H9 (cell line): ENCODE results near the gene R3HCC1L. TPM values are rescaled to one million over a fixed set of nuclear protein-coding genes. Genes with fewer than 3 reads are reported as not detected.

Experiments
- DNase-seq: peaks from one replicate; pipeline ENCODE4 v3.0.0-alpha.2; 2017
- H2AFZ ChIP-seq: one replicate; pipeline ENCODE4 v1.6.1; 2013; ENCODE audit warnings: mild to moderate bottlenecking, low read length, control low read depth, moderate library complexity
- H2AK5ac ChIP-seq: 2 replicates; pipeline ENCODE4 v1.6.1; 2013; ENCODE audit warnings: low read length, control low read depth, mixed read lengths; ENCODE audit not compliant: insufficient read length
- H2BK120ac ChIP-seq: one replicate; pipeline ENCODE4 v1.6.1; 2013; ENCODE audit warnings: low read depth, mild to moderate bottlenecking, low read length, control low read depth, inconsistent platforms; ENCODE audit not compliant: poor library complexity, severe bottlenecking
- H2BK12ac ChIP-seq: 2 replicates; pipeline ENCODE4 v1.6.1; 2013; ENCODE audit warnings: low read length, control low read depth, mixed read lengths, low read depth; ENCODE audit not compliant: insufficient read length
- H2BK15ac ChIP-seq: 2 replicates; pipeline ENCODE4 v1.6.1; 2013; ENCODE audit warnings: low read depth, low read length, control low read depth
- H2BK20ac ChIP-seq: one replicate; pipeline ENCODE4 v1.6.1; 2013; ENCODE audit warnings: low read depth, mild to moderate bottlenecking, low read length, control low read depth, inconsistent platforms; ENCODE audit not compliant: poor library complexity, severe bottlenecking
- H2BK5ac ChIP-seq: 2 replicates; pipeline ENCODE4 v1.6.1; 2013; ENCODE audit warnings: low read length, control low read depth, mixed read lengths; ENCODE audit not compliant: insufficient read length
- H3K14ac ChIP-seq: 2 replicates; pipeline ENCODE4 v1.6.1; 2013; ENCODE audit warnings: low read length, control low read depth; ENCODE audit not compliant: insufficient read depth
- H3K18ac ChIP-seq: 2 replicates; pipeline ENCODE4 v1.6.1; 2013; ENCODE audit warnings: low read depth, mild to moderate bottlenecking, mixed read lengths, low read length, control low read depth; ENCODE audit not compliant: insufficient read length
- H3K23ac ChIP-seq: 2 replicates; pipeline ENCODE4 v1.6.1; 2013; ENCODE audit warnings: low read length, control low read depth, mixed read lengths, low read depth; ENCODE audit not compliant: insufficient read length
- H3K23me2 ChIP-seq: 2 replicates; pipeline ENCODE4 v1.6.1; 2013; ENCODE audit warnings: low read depth, mild to moderate bottlenecking, mixed read lengths, low read length, control low read depth; ENCODE audit not compliant: insufficient read length, poor library complexity, severe bottlenecking
- H3K27ac ChIP-seq: 2 replicates; pipeline ENCODE4 v1.5.1; 2013; ENCODE audit warnings: low read length, control low read depth, mixed read lengths, low read depth; ENCODE audit not compliant: insufficient read length
- H3K27me3 ChIP-seq: 2 replicates; pipeline ENCODE4 v1.6.1; 2013; ENCODE audit warnings: low read length, control low read depth, inconsistent platforms; ENCODE audit not compliant: insufficient read depth
- H3K4ac ChIP-seq: 2 replicates; pipeline ENCODE4 v1.6.1; 2013; ENCODE audit warnings: low read depth, mild to moderate bottlenecking, control low read depth, inconsistent platforms, low read length, moderate library complexity
- H3K4me1 ChIP-seq: 2 replicates; pipeline ENCODE4 v1.6.1; 2013; ENCODE audit warnings: low read length, control low read depth, inconsistent platforms; ENCODE audit not compliant: insufficient read depth
- H3K4me2 ChIP-seq: 2 replicates; pipeline ENCODE4 v1.6.1; 2013; ENCODE audit warnings: low read length, control low read depth, mixed read lengths; ENCODE audit not compliant: insufficient read length, insufficient read depth
- H3K56ac ChIP-seq: 2 replicates; pipeline ENCODE4 v1.6.1; 2013; ENCODE audit warnings: low read depth, mild to moderate bottlenecking, mixed read lengths, low read length, control low read depth; ENCODE audit not compliant: insufficient read length
- H3K79me1 ChIP-seq: 2 replicates; pipeline ENCODE4 v1.6.1; 2013; ENCODE audit warnings: low read depth, mild to moderate bottlenecking, moderate library complexity, low read length, control low read depth, inconsistent platforms; ENCODE audit not compliant: insufficient read depth, poor library complexity, severe bottlenecking
- H3K79me2 ChIP-seq: 2 replicates; pipeline ENCODE4 v1.6.1; 2013; ENCODE audit warnings: low read length, control low read depth, inconsistent platforms; ENCODE audit not compliant: insufficient read depth
- H3K9ac ChIP-seq: 2 replicates; pipeline ENCODE4 v1.6.1; 2013; ENCODE audit warnings: low read length, control low read depth, mixed read lengths; ENCODE audit not compliant: insufficient read length; ENCODE audit errors: extremely low read depth
- H3K9me3 ChIP-seq: one replicate; pipeline ENCODE4 v1.6.1; 2013; ENCODE audit warnings: low read depth, low read length, inconsistent platforms; ENCODE audit not compliant: control insufficient read depth
- H3T11ph ChIP-seq: one replicate; pipeline ENCODE4 v1.6.1; 2013; ENCODE audit warnings: mild to moderate bottlenecking, low read length, control low read depth, inconsistent platforms
- H4K20me1 ChIP-seq: one replicate; pipeline ENCODE4 v1.6.1; 2013; ENCODE audit not compliant: control insufficient read depth, insufficient read length, insufficient read depth
- H4K5ac ChIP-seq: 2 replicates; pipeline ENCODE4 v1.6.1; 2013; ENCODE audit warnings: low read depth, mild to moderate bottlenecking, mixed read lengths, low read length, control low read depth; ENCODE audit not compliant: insufficient read length
- H4K8ac ChIP-seq: replicated peaks from 2 replicates; pipeline ENCODE4 v1.6.1; 2013; ENCODE audit warnings: low read length, control low read depth, mixed read lengths, low read depth; ENCODE audit not compliant: insufficient read length
- H4K91ac ChIP-seq: 2 replicates; pipeline ENCODE4 v1.6.1; 2013; ENCODE audit warnings: low read depth, mild to moderate bottlenecking, moderate library complexity, mixed read lengths, low read length, control low read depth; ENCODE audit not compliant: insufficient read length
- H3K27ac Mint-ChIP-seq, 3 experiments: 2 replicates in 2 of 3; 3 replicates in 1 of 3; pipeline ENCODE4 v1.8.0; 2020 to 2021; ENCODE audit warnings: mixed read lengths in 3 of 3, mild to moderate bottlenecking in 1 of 3, moderate library complexity in 1 of 3
- H3K27me3 Mint-ChIP-seq: 2 replicates; pipeline ENCODE4 v1.8.0; 2021; ENCODE audit warnings: low read depth, mild to moderate bottlenecking, moderate library complexity, mixed read lengths
- H3K36me3 Mint-ChIP-seq, 3 experiments: 2 replicates in 2 of 3; 3 replicates in 1 of 3; pipeline ENCODE4 v1.8.0; 2020 to 2021; ENCODE audit warnings: low read depth in 3 of 3, mixed read lengths in 3 of 3; ENCODE audit not compliant: insufficient read depth in 1 of 3
- H3K4me1 Mint-ChIP-seq, 2 experiments: 2 replicates each; pipeline ENCODE4 v1.8.0; 2020; ENCODE audit warnings: mixed read lengths in 2 of 2
- H3K4me3 Mint-ChIP-seq, 2 experiments: 2 replicates in 1 of 2; 3 replicates in 1 of 2; pipeline ENCODE4 v1.8.0; 2020 to 2021; ENCODE audit warnings: mild to moderate bottlenecking in 2 of 2, mixed read lengths in 2 of 2, moderate library complexity in 1 of 2
- H3K9me3 Mint-ChIP-seq, 2 experiments: 2 replicates in 1 of 2; 3 replicates in 1 of 2; pipeline ENCODE4 v1.8.0; 2020; ENCODE audit warnings: mild to moderate bottlenecking in 2 of 2, mixed read lengths in 2 of 2, moderate library complexity in 1 of 2
- CTCF ChIP-seq: fragments of 200-600 bp; sonication (generic); conservative IDR thresholded peaks from 3 replicates; pipeline ENCODE4 v1.8.0; 2021; ENCODE audit warnings: antibody characterized with exemption, mild to moderate bottlenecking
- WGBS: extraction: QIAGEN DNeasy Blood & Tissue Kit; methylation state at CpG from one replicate; pipeline ENCODE4 v1.1.7; 2013; ENCODE audit warnings: missing lambda C conversion rate, low lambda C conversion rate, mixed read lengths; ENCODE audit not compliant: insufficient read length; ENCODE audit errors: extremely low coverage; 5-methylcytosine and 5-hydroxymethylcytosine counted together
- total RNA-seq: library from RNA; stranded (reverse); gene quantifications from 2 replicates; pipeline ENCODE4 v1.2.1, GENCODE V29; 2021

R3HCC1L gene
- total RNA-seq, 1 experiment from 2014 or later = 18.5 TPM

GRCh38 chr10:98235846-98236245 lies 101.4 kb downstream of the R3HCC1L start:
- DNase-seq = no peak
- Histone ChIP-seq H3K27ac (no peak overlapping the region), H4K5ac (no peak overlapping the region)

More at GRCh38 chr10:98235846-98236245, 101.4 kb downstream of the R3HCC1L start:
- H3K56ac ChIP-seq = no peak overlapping the region
- no peaks in the 10 kb centered on the region for H3K9me3 ChIP-seq
- Mint-ChIP-seq H3K4me1 (peaks cover 2 to 5% of the 10 kb centered on the region in 2 experiments; a peak in 3 of 4 replicates), H3K27ac (peak overlapping the region in 2 of 3 experiments; percentile 10 to 73; a peak in 2 of 7 replicates), H3K4me3 (no peak overlapping the region), H3K27me3 (no peaks in the 10 kb centered on the region), H3K36me3 (peaks cover 0 to 21% (median 8%) of the 10 kb centered on the region in 3 experiments; a peak in 5 of 7 replicates), H3K9me3 (no peaks in the 10 kb centered on the region)
- WGBS = no CpG with 5 or more reads among the region's 5 CpGs
- H3K4me1 ChIP-seq = no peaks in the 10 kb centered on the region
- no peak overlapping the region for H2BK120ac ChIP-seq
- H3T11ph ChIP-seq = no peak overlapping the region
- H3K18ac ChIP-seq = no peak overlapping the region
- H2BK15ac ChIP-seq = no peak overlapping the region
- no peak overlapping the region for H2BK5ac ChIP-seq
- TF ChIP-seq CTCF = no peak
- no peak overlapping the region for H2AK5ac ChIP-seq
- no peak overlapping the region for H3K14ac ChIP-seq
- no peak overlapping the region for H2AFZ ChIP-seq
- H2BK12ac ChIP-seq = no peak overlapping the region
- H3K23me2 ChIP-seq = no peaks in the 10 kb centered on the region
- H3K4me2 ChIP-seq = no peak overlapping the region
- no peaks in the 10 kb centered on the region for H3K79me2 ChIP-seq
- no peak overlapping the region for H4K91ac ChIP-seq
- H3K9ac ChIP-seq = no peak overlapping the region
- no peak overlapping the region for H4K8ac ChIP-seq
- H4K20me1 ChIP-seq = no peaks in the 10 kb centered on the region
- H3K79me1 ChIP-seq = no peaks in the 10 kb centered on the region
- no peak overlapping the region for H3K23ac ChIP-seq
- H2BK20ac ChIP-seq = no peak overlapping the region
- no peaks in the 10 kb centered on the region for H3K27me3 ChIP-seq
- H3K4ac ChIP-seq = no peak overlapping the region
